Measurements from ENCODE around the gene DENND4B.

- no peak for TF ChIP-seq CTCF (IDR thresholded peaks at IDR 0.05)
- TF ChIP-seq POLR2A (IDR thresholded peaks at IDR 0.05; ENCODE audit: low read depth) = no peak
Measured at GRCh38 chr1:153880024-153880423, 66.5 kb downstream of the DENND4B start.
